ENCODE data around the gene OR6J1.
"Not testable (repeated sequence)": the region's sequence is repeated elsewhere in the genome, so short reads cannot be mapped to it uniquely, and the experiment has no call there.

The OR6J1 gene

DNA sequence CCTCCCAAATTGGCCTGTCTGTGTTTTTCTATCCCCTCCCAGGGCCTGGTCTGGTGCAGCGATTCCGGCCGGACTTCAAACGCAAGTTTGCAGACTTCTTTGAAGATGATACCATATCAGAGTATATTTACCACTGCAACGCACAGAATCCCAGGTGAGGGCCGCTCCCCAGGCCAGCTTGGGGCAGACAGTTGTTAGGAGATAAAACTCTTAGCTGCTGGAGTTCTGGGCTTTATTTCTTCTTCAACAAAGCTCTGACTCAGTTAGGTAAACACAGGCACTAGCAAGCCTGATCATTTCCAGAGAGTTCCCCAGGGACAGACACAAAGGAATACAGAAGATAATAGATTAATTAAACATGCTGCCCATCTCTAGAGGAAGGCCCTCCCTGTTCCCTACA, 37.8 kb downstream of the OR6J1 start:
- DNase-seq (ENCODE audit: low spot score), result no peak

DNA sequence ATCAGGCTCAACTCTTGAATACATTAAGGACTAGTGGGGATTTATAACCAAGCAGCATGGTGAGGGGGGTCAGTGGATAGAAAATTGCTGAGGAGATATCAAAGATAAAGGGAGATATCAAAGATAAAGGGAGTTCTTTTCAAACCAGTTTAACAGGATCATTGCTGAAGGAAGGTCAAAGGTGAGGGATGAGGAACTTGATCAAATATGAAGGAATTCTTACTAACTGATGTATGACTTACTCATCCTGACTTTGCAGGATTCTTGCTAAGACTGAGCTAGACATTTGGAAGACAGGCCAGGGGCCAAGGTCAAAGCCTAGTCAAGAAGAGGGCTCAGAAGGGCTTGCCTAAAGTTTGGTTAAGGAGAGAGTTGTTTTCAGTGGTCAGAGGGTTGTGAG, 41.3 kb downstream of the OR6J1 start:
- no peak for DNase-seq (ENCODE audit: low spot score)

DNA sequence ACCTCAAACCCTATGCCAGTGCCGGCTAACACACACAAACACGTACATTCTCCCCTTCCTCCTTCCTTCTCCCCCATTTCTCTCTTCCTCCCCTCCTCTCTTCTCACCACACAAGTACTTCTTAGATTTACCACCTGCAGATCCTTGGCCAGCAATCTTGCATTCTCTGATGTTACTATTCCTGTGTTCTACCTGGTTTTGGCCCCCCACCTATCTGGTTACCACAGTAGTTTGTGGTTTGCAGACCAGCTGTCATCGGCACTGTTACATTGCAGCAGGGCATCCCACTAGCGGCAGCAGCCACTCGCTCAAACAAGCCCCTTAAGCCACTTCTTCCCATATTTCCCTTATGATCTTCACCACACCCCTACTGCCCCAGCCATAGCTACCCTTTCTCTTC, 42.2 kb downstream of the OR6J1 start:
- DNase-seq (ENCODE audit: low spot score), result no peak

DNA sequence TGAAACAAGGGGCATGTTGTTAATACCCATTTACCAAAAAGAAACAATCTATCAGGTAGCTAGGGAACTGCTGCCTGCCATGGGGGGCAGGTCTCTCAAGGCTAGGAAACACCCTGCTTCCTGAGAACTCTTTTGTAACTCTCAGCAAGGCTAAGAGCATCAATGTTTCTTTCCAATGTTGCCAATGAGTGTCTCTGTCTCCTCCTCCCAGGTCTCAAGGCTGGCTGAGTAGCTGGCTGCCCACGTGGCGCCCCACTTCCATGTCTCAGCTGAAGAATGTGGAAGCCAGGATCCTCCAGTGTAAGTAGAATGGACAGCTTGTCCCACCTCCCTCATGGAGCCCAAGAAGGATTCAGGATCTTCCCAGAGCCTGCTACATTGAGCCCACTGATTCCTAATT, 42.7 kb downstream of the OR6J1 start:
- no peak for DNase-seq (ENCODE audit: low spot score)

DNA sequence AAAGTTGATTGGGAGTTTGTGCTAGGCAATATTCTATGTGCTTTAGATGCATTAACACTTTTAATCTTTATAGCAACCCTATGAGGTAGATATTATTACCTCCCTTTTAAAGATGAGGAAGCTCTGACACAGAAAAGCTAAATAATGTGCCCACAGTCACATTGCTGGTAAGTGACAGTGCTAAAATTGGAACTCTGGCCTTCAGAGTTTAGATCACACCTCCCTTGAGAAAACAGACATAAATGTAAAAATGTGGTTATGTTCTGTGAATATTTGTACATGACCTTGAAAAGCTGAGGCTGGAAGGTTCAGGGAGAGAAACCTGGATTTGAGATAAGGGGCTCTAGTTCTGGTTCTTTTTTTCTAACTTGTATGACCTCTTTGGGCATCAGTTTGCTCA, 44.1 kb downstream of the OR6J1 start:
- DNase-seq (ENCODE audit: low spot score), result no peak

DNA sequence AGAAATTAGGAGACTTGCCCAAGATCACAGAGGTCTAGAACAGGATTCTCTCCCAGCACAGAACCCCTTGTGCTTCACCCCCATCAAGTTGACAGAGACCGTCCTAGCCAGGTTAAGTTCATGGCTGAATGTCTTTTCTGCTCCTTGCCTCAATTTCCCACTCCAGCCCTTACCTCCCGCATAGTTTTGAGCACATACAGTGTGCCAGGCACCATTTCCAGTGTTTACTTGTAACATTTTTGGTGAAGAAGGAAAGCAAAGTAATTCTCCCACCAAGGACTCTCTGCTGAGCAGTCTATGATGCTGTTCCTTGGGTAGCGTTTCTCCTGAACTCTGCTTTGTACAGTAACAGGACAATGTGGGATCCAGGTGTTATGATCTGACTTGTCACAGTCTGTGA, 44.8 kb downstream of the OR6J1 start:
- no peak for DNase-seq (ENCODE audit: low spot score)

DNA sequence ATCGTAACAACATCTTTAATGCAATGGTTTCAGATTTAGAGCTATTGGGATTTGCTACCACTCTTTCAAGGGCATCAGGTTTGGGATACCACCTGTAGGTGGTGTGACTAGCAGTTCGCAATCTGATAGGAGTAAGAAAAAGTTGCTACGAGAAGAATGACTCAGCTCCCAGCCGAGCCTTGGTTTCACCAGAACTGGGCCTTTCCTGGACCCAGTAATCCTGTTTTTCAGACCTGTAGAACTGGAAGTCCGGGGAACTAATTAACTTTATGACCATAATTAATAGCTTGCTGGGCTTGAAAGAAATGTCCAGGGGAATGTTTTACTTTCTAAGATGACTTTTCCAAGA, 45.3 kb downstream of the OR6J1 start:
- peak; percentile 21 for DNase-seq (ENCODE audit: low spot score)

DNA sequence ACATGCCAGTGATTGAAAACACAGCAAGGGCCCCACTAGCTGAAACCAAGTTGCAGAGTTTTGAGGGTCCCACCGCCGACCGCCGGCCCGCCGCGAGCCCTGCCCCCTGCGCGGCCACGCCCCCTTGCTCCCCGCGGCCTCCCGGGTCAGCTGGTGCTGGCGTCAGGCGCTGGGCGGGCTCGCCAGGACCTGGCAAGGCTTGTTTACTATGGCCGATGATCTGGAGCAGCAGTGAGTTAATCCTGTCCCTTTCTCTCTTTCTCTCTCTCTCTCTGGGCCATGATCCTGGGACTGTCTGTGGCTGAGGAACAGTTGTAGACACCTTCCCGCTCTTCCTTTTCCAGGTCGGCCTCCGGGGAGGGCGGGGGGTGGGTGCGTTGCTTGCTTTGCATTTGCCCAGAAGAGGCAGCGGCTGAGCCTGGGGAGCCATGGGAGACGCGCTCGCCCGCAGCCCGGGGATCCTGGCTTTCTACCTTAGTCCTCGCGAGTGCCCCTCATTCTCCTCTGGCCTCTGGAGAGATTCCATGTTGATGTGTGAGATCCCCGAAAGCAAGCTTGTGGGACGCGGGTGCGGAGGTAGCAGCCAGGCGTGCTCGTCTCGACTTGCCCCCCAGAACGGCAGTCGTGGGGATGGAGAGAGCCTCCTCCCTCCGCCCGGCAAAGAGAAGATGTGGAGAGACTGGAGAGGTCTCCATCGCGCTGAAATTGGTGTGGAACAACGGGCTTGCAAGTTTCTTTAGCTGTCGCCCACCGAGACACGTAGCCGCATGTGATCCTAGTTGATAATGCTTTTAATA, 45.9 kb downstream of the OR6J1 start, which contains the start of gene ABHD4:
ABHD4 (plus strand) TSS at position 202 of the 797 bp plus-strand sequence; CDS start at position 209, 7 bp downstream.
- peak; percentile 89 for DNase-seq (ENCODE audit: low spot score)

DNA sequence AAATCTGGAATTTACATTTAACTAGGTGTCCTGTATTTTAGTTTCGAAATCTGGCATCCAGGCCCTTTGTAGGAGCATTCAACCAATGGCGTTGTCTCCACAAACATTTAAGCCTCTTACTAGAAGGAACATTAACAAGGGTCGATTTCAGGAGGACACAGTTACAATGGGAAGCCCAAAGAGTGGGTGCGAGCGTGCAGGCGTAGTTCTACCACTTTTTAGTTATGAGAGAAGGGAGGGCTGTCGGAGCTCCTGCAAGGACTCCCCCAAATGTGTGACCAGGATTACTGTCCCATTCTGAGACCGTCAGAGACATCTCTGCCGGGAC, 46.4 kb downstream of the OR6J1 start:
- no peak for DNase-seq (ENCODE audit: low spot score)

DNA sequence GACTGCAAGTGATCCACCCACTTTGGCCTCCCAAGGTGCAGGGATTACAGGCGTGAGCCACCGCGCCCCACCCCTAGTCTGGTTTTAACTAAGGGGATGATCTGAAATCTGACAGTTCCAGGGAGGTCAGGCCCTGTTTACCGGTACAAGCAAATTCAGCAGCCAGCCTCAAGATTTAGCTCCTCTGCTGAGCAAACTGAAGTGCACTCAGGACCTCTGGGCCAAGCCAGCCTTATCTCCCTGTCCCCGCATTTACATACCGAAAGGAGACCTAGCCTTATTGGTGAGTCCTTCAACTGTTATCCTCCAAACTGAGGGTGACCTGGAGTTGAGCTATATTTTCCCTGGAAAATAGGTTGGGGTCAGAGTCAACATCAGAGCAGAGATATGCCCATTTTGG, 46.9 kb downstream of the OR6J1 start:
- no peak for DNase-seq (ENCODE audit: low spot score)

DNA sequence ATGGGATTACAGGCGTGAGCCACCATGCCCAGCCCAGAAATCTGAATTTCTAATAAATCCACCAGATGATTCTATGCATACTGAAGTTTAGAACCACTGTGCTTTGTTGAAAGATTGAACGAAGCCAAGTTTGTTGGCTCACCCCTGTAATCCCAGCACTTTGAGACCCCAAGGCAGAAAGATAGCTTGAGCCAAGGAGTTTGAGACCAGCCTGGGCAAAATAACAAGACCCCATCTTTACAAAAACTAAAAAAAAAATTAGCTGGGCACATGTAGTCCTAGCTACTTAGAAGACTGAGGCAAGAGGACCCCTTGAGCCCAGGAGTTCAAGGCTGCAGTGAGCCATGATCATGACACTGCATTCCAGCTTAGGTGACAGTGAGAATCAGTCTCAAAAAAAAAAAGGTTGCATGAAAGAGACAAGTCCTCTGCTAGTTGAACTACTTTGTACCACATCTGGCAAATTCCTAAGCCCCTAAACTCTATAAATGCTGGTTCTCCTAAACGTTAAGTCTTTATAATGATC, 47.7 kb downstream of the OR6J1 start:
- DNase-seq (ENCODE audit: low spot score), result no peak

DNA sequence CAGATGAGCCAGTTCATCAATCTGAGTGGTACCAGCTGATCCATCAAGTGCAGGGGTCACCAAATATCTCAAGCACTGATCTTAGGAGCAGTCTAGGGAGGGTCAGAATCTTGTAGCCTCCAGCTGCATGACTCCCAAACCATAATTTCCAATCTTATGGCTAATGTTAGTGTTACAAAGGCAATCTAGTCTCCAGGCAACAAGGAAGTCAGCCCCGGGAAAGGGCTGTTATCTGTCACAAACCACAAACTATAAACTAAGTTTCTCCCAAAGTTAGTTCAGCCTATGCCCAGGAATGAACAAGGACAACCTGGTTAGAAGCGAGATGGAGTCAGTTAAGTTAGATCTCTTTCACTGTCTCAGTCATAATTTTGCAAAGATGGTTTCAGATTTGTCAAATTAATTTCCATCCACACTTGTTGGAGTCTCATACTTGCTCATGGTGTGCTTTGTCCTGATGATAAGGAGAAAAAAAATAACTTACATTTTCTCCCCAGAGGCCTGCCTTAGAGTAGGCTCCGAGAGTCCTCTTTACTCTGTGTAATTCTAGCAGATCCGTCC, 49.9 kb downstream of the OR6J1 start:
- DNase-seq (ENCODE audit: low spot score), result no peak

DNA sequence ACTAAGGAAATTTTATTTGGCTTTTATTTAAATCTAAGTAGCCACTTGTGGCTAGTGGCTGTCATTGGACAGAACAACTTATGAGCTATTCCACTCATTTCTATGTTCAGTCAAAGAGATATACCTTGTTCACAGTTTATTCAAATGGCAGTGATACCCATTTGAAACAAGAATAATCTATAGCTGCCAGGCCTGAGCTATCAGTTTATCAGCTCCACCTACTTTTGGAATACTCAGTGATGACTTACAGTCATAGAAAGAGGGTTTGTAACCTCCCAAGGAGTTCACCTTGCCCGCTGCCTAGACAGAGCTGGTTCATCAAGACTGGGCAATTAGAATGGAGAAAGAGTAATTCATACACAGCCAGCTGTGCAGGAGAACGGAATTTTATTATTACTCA, 50.6 kb downstream of the OR6J1 start:
- no peak for DNase-seq (ENCODE audit: low spot score)

DNA sequence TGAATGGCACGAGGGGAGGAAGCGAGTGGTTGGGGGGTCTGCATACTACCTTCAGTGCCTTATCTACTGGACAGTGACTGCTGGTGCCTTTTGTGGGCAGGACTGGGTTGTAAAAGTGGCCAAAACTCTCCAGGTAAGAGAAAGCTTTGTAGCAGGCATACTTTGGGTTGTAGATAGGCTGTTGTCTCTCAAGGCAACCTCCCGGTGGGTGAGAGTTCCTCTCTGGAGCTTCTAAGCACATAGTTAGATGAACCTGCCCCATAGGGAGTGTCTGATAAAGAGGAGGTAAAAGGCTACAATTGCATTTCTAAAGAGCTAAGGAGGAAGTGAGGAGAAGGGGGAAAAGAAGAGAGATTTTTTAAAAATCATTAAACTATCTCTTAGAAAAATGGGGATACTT, 51.0 kb downstream of the OR6J1 start:
- no peak for DNase-seq (ENCODE audit: low spot score)

DNA sequence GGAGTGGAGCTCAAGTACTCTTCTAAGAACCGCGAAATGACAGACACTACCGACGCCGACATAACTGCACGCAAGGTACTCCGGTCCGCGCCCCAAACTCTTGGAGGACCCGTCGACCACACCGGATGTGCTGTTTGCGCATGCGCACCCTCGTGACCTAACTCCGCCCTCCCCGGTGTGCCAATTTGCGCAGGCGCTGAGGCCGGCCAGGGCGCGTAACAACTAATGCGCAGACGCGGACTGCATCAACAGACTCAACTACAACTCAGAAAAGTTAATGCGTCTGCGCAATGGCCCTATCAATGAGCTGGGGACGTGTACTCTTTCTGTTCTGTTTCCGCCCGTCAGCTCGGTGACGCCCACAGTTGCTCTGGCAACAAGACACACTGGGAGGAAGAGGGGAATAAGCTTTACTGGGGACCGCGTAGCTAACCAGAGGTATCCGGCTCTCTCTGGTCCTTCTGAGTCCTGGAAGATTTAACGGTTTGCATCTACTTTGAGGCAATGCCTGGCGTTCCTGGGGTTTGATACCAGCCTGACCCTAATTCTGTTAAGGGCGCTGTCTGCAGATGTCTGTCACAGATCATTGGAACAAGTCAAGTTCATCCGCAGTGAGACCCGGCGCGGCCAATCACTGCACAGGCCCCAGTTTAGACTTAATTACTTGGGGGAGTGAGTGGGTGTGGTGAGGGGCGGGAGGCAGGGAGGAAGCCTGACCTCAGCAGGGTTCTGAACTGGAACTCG, 54.9 kb downstream of the OR6J1 start, which contains the start of gene DAD1:
DAD1 (minus strand) TSS at position 129 of the 744 bp plus-strand sequence; CDS start at position 62, 67 bp downstream.
- DNase-seq (ENCODE audit: low spot score), result peak; percentile 99

DNA sequence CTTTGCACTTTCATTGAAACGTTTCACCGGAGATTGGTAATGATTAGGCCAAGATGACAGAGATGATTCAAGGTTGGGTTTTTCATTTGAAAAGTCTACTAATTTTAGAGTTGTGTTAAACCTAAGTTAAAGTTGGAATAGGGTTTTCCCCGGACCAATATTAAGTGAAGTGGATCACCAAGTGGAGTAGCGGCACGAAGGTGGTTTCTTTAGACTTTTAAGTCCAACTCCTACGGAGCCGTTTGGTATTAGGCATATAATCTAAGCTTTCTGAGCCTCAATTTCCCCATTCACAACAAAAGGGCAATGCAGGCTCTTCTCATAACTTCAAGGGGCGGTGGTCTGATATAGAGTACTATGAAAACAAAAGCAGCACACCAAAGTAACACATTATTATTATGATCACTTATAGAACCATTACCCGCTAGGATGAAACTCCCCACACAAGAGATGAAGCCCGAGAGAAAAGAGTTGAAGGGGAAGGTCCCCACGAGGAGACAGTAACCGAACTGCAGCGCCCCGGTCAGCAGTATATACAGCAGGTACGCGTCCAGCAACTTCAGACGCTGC, 55.5 kb downstream of the OR6J1 start:
- no peak for DNase-seq (ENCODE audit: low spot score)

DNA sequence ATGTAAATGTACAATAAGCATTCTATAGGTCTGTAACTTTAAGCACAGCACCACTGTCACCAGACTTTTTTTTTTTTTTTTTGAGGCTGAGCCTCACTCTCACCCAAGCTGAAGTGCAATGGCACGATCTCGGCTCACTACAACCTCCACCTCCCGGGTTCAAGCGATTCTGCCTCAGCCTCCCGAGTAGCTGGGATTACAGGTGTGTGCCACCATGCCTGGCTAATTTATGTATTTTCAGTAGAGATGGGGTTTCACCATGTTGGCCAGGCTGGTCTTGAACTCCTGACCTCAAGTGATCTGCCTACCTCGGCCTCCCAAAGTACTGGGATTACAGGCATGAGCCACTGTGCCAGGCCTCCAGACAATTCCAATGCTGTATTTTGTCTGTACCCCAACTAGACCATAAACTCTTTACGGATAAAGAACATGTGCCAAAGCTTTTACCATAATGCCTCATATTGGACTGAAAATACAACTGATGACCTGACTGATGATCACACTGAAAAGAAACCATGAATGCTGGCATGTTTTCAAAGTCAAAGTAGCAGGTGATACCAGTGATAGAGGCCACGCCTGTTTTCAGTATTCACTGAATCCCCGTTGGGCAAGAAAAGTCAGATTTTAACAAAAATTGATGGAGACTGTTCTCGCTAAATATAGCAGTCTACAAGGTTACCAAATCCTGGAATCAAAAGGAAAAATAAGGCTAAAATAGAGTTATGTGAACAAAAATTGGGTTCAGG, 56.3 kb downstream of the OR6J1 start:
- not testable (repeated sequence) for DNase-seq (ENCODE audit: low spot score)

DNA sequence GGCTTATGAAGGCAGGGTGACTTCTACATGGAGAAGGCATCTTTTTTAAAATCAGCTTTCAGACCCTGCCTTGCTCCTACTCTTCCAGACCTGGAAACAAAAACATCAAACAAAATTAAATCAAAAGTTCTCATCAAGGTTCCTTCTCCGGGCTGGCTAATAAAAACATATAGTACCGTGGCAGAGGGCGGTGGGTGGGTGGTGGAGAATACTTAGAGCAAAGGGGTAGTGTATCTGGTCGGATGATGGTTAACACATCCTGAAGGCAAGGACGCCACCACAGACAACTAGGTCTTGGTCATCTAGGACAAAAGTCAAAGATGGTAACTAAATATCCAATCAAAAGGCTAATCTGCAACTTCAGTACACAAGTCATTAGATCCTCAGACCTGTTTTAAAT, 56.9 kb downstream of the OR6J1 start:
- no peak for DNase-seq (ENCODE audit: low spot score)

DNA sequence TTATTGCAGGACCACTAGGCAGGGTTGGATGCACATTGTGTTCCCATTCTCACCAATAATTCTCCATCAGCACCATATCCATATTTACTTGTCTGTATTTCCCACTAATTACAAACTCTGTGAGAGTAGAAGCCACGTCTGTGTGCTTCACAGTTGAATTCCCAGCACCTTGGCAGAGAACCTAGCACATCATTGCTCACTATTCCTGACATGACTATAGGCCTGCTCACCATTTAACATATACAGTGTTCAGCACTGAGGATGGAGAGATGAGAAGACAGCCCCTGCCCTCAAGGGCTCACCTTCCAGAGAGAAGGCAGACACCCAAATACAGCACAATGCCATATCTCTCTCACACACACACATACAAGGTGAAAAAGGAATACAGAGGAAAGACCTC, 60.2 kb downstream of the OR6J1 start:
- no peak for DNase-seq (ENCODE audit: low spot score)
